ENCODE results near the gene CYP19A1. TPM values are rescaled to one million over a fixed set of nuclear protein-coding genes. Genes with fewer than 3 reads are reported as not detected.

CYP19A1 gene
- total and polyA plus RNA-seq, 9 of the 15 experiments (the other 6 are each of a cell fraction or from before 2014, with no cell fraction given), result 0.16 to 0.63 (median 0.47) TPM; not detected in 3

GRCh38 chr15:51243774-51244173 lies 94.6 kb downstream of the CYP19A1 start:
- no TSS peak for BruUV-seq (replicated peaks)
- Histone ChIP-seq H3K4me2 (ENCODE audit: insufficient read depth, low read length) (no peak overlapping the region), H3K4me1 (replicated peaks in 1 of 2; ENCODE audit: control insufficient read depth in 2 of 2, insufficient read depth in 2 of 2, low read length in 2 of 2) (no peaks in the 10 kb centered on the region), H3K9me1 (ENCODE audit: control insufficient read depth, insufficient read depth, low read length) (no peaks in the 10 kb centered on the region), H3K27me3 (ENCODE audit: control insufficient read depth in 2 of 2, insufficient read depth in 2 of 2, low read length in 2 of 2) (peaks cover 3 to 18% of the 10 kb centered on the region in 2 experiments; a peak in 3 of 5 replicates), H3K79me2 (ENCODE audit: control insufficient read depth, insufficient read depth, low read length) (no peaks in the 10 kb centered on the region), H3K36me3 (ENCODE audit: control insufficient read depth, insufficient read depth, low read length) (no peaks in the 10 kb centered on the region), H2AFZ (ENCODE audit: low read depth, low read length) (no peak overlapping the region), H3K9ac (ENCODE audit: insufficient read depth in 1 of 2, low read depth in 2 of 2, low read length in 2 of 2) (no peak overlapping the region), H4K20me1 (replicated peaks; ENCODE audit: control insufficient read depth, insufficient read depth, low read length) (0 out of 2 replicates have a peak, but pooled peaks cover 3% of the 10 kb centered on the region), H3K4me3 (no peak overlapping the region), H3K9me3 (replicated peaks; ENCODE audit: control insufficient read depth, insufficient read depth, low read depth, low read length) (no peaks in the 10 kb centered on the region), H3K27ac (ENCODE audit: extremely low read depth, low read depth, low read length) (no peak overlapping the region)
- DNase-seq (ENCODE audit: extremely low read depth in 1 of 4, low spot score in 3 of 4) (no peak), ATAC-seq (peak; percentile 56), FAIRE-seq (no peak)
- intact Hi-C loops (cut with micrococcal nuclease), result no loop called here
- ChIA-PET POLR2A (interaction anchor here (0.7 kb wide), 1 partner anchor 12 kb away, joined by 3 read pairs; no protein-coding TSS in a partner anchor), CTCF (ENCODE audit: low intra/inter-chr PET ratio) (no interaction called here)
- in situ Hi-C loops (cut with MboI), result no loop called here
- TF ChIP-seq ZNF175 (CRISPR knock-in tag; IDR thresholded peaks at IDR 0.05; ENCODE audit: low read depth), result 0 out of 2 replicates have a peak, but pooled peaks have one; percentile 29
- no peak for TF ChIP-seq FOXA1 (IDR thresholded peaks at IDR 0.05; ENCODE audit: borderline replicate concordance)
- TF ChIP-seq ZNF184 (CRISPR knock-in tag; IDR thresholded peaks at IDR 0.05), result no peak
- no peak for TF ChIP-seq PTTG1 (tag; IDR thresholded peaks at IDR 0.05; ENCODE audit: low read depth)
- no peak for TF ChIP-seq MCM5 (IDR thresholded peaks at IDR 0.05; ENCODE audit: low read depth)
- TF ChIP-seq CHAMP1 (IDR thresholded peaks at IDR 0.05), result no peak
- no peak for TF ChIP-seq E2F4 (CRISPR knock-in tag; IDR thresholded peaks at IDR 0.05; ENCODE audit: low read depth)
- peak; percentile 75 for TF ChIP-seq C11orf30 (IDR thresholded peaks at IDR 0.05; ENCODE audit: low read depth)
- no peak for TF ChIP-seq PCBP2 (IDR thresholded peaks at IDR 0.05; ENCODE audit: low read depth, low read length, poor library complexity, severe bottlenecking)
- no peak for TF ChIP-seq KDM4B (IDR thresholded peaks at IDR 0.05; ENCODE audit: borderline replicate concordance in 2 of 2, low read depth in 1 of 2)
- no peak for TF ChIP-seq SRF (CRISPR knock-in tag; IDR thresholded peaks at IDR 0.05)
- peak; percentile 45; the same call in 1 of the 2 replicates for TF ChIP-seq NFE2 (IDR thresholded peaks at IDR 0.05; ENCODE audit: low read depth)
- TF ChIP-seq JUNB (CRISPR knock-in tag; conservative IDR thresholded peaks at IDR 0.05), result peak; percentile 84
- no peak for TF ChIP-seq FOS (IDR thresholded peaks at IDR 0.05; ENCODE audit: extremely low read depth, insufficient read length)
- TF ChIP-seq ARID1B (IDR thresholded peaks at IDR 0.05), result 0 out of 2 replicates have a peak, but pooled peaks have one; percentile 18
- TF ChIP-seq MCM3 (IDR thresholded peaks at IDR 0.05), result no peak
- no peak for TF ChIP-seq TAF15 (IDR thresholded peaks at IDR 0.05; ENCODE audit: low read depth, low read length)
- no peak for TF ChIP-seq ATF2 (CRISPR knock-in tag; IDR thresholded peaks at IDR 0.05)
- TF ChIP-seq SMAD3 (CRISPR knock-in tag; conservative IDR thresholded peaks at IDR 0.05), result no peak
- peak; percentile 24; the same call in 1 of the 2 replicates for TF ChIP-seq NFE2L1 (tag; IDR thresholded peaks at IDR 0.05; ENCODE audit: borderline replicate concordance, low read depth)
- no peak for TF ChIP-seq MAFF (IDR thresholded peaks at IDR 0.05; ENCODE audit: low read length)

Data from K562 (cell line).